OCI-LY7 (cell line): ENCODE results near the gene SETD3. TPM values are rescaled to one million over a fixed set of nuclear protein-coding genes. Genes with fewer than 3 reads are reported as not detected.

Experiments used
- BruUV-seq: library from RNA; stranded (reverse); fragments of 400-500 nt; replicated peaks from 2 replicates; lab custom pipeline; 2021; lab: Mats Ljungman, UMichigan
- CTCF ChIA-PET: fragments of 300-600 bp; sonication (Branson Sonifier 250); formaldehyde crosslinking; loops from one replicate; lab custom pipeline; 2022; ENCODE audit warnings: antibody characterized with exemption; ENCODE audit not compliant: unreplicated experiment; lab: Charles Lee
- POLR2A ChIA-PET: fragments of 300-600 bp; sonication (Branson Sonifier 250); formaldehyde crosslinking; loops from one replicate; lab custom pipeline; 2022; ENCODE audit warnings: antibody characterized with exemption; lab: Charles Lee
- DNase-seq: peaks from one replicate; pipeline ENCODE4 v3.0.0-alpha.2; 2015; ENCODE audit warnings: low spot score
- H2AFZ ChIP-seq: fragments of 200-600 bp; sonication (generic), shearing (Covaris generic); 2 replicates; pipeline ENCODE4 v1.6.1; 2014; ENCODE audit warnings: mild to moderate bottlenecking, antibody characterized with exemption, low read length, moderate library complexity
- H3K27ac ChIP-seq: fragments of 200-600 bp; sonication (generic); 2 replicates; pipeline ENCODE4 v1.5.1; 2014; ENCODE audit warnings: mixed run types, low read depth, mild to moderate bottlenecking, moderate library complexity, low read length, inconsistent platforms; ENCODE audit not compliant: poor library complexity, severe bottlenecking
- H3K36me3 ChIP-seq: fragments of 200-600 bp; sonication (generic); 2 replicates; pipeline ENCODE4 v1.6.1; 2014; ENCODE audit warnings: mild to moderate bottlenecking, antibody characterized with exemption, low read length, moderate library complexity, mixed read lengths; ENCODE audit not compliant: insufficient read depth
- H3K4me1 ChIP-seq: fragments of 200-600 bp; sonication (generic); 2 replicates; pipeline ENCODE4 v1.5.1; 2014; ENCODE audit warnings: mild to moderate bottlenecking, low read length; ENCODE audit not compliant: insufficient read depth, poor library complexity, severe bottlenecking
- H3K4me2 ChIP-seq: fragments of 200-600 bp; sonication (generic); 2 replicates; pipeline ENCODE4 v1.6.1; 2014; ENCODE audit warnings: mild to moderate bottlenecking, low read length
- H3K4me3 ChIP-seq: fragments of 200-600 bp; sonication (generic); 2 replicates; pipeline ENCODE4 v1.5.1; 2014; ENCODE audit warnings: mild to moderate bottlenecking, low read depth, low read length; ENCODE audit not compliant: poor library complexity, severe bottlenecking
- H3K79me2 ChIP-seq: fragments of 200-600 bp; sonication (generic); 2 replicates; pipeline ENCODE4 v1.6.1; 2016; ENCODE audit warnings: low read depth, mild to moderate bottlenecking, low read length, moderate library complexity, mixed read lengths; ENCODE audit not compliant: insufficient read depth
- H3K9me2 ChIP-seq: fragments of 200-600 bp; sonication (generic); 2 replicates; pipeline ENCODE4 v1.6.1; 2016; ENCODE audit warnings: mild to moderate bottlenecking, low read length, mixed read lengths; ENCODE audit not compliant: insufficient read depth
- H3K9me3 ChIP-seq: fragments of 200-600 bp; sonication (generic); 2 replicates; pipeline ENCODE4 v1.6.1; 2014; ENCODE audit warnings: mild to moderate bottlenecking, mixed run types, low read length, mixed read lengths
- H4K20me1 ChIP-seq: fragments of 200-600 bp; sonication (generic); 2 replicates; pipeline ENCODE4 v1.6.1; 2014; ENCODE audit warnings: mild to moderate bottlenecking, antibody characterized with exemption, low read length, moderate library complexity, mixed read lengths; ENCODE audit not compliant: insufficient read depth
- CTCF ChIP-seq: fragments of 200-600 bp; sonication (generic); conservative IDR thresholded peaks from 2 replicates; pipeline ENCODE4 v1.5.1; 2014; ENCODE audit warnings: mild to moderate bottlenecking, antibody characterized with exemption, low read length, moderate library complexity, mixed read lengths
- EZH2phosphoT487 ChIP-seq: fragments of 200-600 bp; sonication (generic); IDR thresholded peaks from 2 replicates; pipeline ENCODE4 v1.6.1; 2018; ENCODE audit warnings: low read depth, borderline replicate concordance, mild to moderate bottlenecking, mixed run types, antibody characterized with exemption, low read length, moderate library complexity, mixed read lengths
- intact Hi-C: fragments of 100-400 bp; cut with micrococcal nuclease; formaldehyde crosslinking; loops from one replicate; pipeline ENCODE4 v1.10.0; 2022; ENCODE audit not compliant: unreplicated experiment
- total RNA-seq, 2 experiments: library from RNA; depleted of rRNA in 1 of 2; stranded (reverse); fragments of >200 nt in 1 of 2; shearing (Covaris generic) in 1 of 2; gene quantifications; 2 replicates each; pipeline ENCODE4 v1.2.3, GENCODE V29; 2014 to 2022

SETD3 gene
- total RNA-seq, 2 experiments from 2014 or later, result 42.4 to 65.5 TPM

DNA sequence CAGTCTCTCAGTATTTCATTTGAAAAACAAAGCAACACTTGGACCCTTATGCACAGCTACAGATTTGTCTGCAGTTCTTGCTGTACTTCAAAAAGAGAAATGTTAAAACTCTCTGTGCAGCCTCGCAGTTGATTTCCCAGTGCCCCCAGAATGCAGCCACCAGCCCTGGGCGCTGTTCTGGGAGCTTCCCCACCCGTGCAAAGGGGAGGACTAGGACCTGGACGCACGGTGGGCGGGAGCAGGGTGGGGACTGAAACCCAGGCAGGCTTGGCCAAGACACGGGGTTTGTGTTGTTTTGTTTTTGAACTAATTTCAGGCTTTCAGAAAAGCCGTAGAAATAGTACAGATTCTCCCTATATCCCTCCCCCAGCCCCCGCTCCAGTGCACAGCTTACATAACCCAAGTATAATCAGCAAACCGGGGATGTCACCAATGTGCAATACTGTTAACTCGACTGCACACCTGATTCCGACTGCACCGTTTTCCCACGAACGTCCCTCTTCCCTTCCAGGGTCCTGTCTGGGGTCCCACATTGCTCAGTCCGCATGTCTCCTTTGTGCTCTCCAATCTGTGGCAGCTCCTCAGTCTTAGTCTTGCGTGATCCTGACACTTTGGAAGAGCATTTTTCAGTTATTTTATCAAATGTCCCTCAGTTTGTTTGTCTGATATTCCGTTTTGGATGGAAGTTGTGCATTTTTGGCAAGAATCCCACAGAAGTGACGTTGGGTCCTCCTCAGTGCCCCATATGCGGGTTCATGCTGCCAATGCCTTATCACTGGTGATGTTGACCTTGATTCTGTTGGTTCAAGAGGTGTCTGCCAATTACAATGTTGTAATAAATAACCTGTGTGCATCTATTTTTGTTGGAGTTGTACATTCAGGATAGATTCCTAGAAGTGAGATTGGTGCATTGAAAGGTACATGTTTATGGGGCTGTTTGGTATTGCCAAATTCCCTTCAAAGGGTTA is 95.9 kb downstream of the SETD3 start:
- H3K4me1 ChIP-seq, result no peaks in the 10 kb centered on the region
- no peaks in the 10 kb centered on the region for H3K36me3 ChIP-seq
- H3K4me3 ChIP-seq, result no peak overlapping the region
- H3K9me2 ChIP-seq, result no peaks in the 10 kb centered on the region
- no TSS peak for BruUV-seq
- no peak overlapping the region for H3K27ac ChIP-seq
- intact Hi-C loops, result no loop called here
- no peak overlapping the region for H2AFZ ChIP-seq
- H3K9me3 ChIP-seq, result no peaks in the 10 kb centered on the region
- POLR2A ChIA-PET, result no interaction called here
- no peak for DNase-seq
- H3K79me2 ChIP-seq, result no peaks in the 10 kb centered on the region
- no peaks in the 10 kb centered on the region for H4K20me1 ChIP-seq
- no peak for TF ChIP-seq EZH2phosphoT487
- TF ChIP-seq CTCF, result no peak
- no peak overlapping the region for H3K4me2 ChIP-seq
- CTCF ChIA-PET, result no interaction called here

DNA sequence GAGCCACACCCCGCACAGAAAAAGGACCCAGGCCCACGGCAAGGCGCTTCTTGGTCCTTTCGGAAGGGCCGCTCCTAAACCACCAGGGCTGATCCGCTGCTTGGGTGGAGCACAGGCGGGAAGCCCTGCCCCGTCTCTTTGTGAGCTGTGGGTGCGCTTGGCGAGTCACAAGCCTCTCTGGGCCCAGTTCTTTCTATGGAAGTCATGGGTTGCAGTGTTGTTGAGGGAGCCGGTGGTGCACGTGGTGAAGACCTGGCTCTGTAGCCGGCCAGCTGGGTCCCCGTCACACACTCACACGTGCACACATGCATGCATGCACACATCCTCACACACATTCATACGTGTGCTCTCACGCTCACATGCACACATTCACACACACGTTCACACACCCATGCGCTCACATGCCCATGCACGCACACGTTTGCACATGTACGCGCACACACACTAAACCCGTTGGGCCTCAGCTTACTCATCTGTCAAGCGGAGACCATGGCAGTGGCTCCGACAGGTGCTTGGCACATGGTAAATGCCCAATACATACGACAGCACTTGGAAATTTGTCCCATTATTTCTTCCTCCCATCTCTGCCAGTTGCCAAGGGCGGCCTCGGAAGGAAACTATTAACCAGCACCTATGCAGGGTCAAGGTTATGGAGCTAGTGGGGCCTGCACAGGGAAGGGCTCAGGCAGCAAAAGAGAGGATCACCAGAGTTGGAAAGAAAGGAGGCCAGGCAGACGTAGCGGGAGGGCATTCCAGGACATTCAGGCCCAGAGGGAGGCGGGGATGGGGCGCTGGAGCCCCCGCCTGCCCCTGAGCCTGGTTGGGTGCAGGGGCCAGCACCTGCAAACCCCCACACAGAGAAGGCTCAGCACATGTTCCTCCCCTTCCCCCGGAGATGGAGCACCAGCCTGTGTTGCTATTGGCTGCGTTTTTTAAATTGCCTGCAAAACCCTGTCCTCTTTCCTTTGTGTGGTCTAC is 96.9 kb downstream of the SETD3 start:
- intact Hi-C loops, result no loop called here
- Histone ChIP-seq H3K4me1 (no peaks in the 10 kb centered on the region), H3K79me2 (no peaks in the 10 kb centered on the region), H3K4me2 (no peak overlapping the region), H3K9me3 (no peaks in the 10 kb centered on the region), H3K9me2 (no peaks in the 10 kb centered on the region), H3K27ac (no peak overlapping the region), H4K20me1 (no peaks in the 10 kb centered on the region), H3K4me3 (no peak overlapping the region), H2AFZ (no peak overlapping the region), H3K36me3 (no peaks in the 10 kb centered on the region)
- CTCF ChIA-PET, result no interaction called here
- no TSS peak for BruUV-seq
- POLR2A ChIA-PET, result no interaction called here
- TF ChIP-seq CTCF (no peak), EZH2phosphoT487 (no peak)
- no peak for DNase-seq
